Nephron progenitor cell (in vitro differentiated cells): ENCODE results near the gene RNF123.
A peak's percentile ranks its signal among the peaks of the same experiment; 100 is the strongest.

ENCODE experiments used
- DNase-seq: peaks from one replicate; pipeline ENCODE4 v3.0.0; 2021
- H3K27ac Mint-ChIP-seq: 2 replicates; pipeline ENCODE4 v1.8.0; 2021; ENCODE audit warnings: mild to moderate bottlenecking, moderate library complexity, mixed read lengths
- H3K27me3 Mint-ChIP-seq: 2 replicates; pipeline ENCODE4 v1.8.0; 2021; ENCODE audit warnings: mild to moderate bottlenecking, low read depth, mixed read lengths; ENCODE audit not compliant: poor library complexity
- H3K36me3 Mint-ChIP-seq: 2 replicates; pipeline ENCODE4 v1.8.0; 2021; ENCODE audit warnings: low read depth, mixed read lengths
- H3K4me1 Mint-ChIP-seq: 2 replicates; pipeline ENCODE4 v1.8.0; 2021; ENCODE audit warnings: mixed read lengths
- H3K4me3 Mint-ChIP-seq: 2 replicates; pipeline ENCODE4 v1.8.0; 2021; ENCODE audit warnings: mild to moderate bottlenecking, moderate library complexity, mixed read lengths
- H3K9me3 Mint-ChIP-seq: 2 replicates; pipeline ENCODE4 v1.8.0; 2021; ENCODE audit warnings: mild to moderate bottlenecking, moderate library complexity, mixed read lengths
- CTCF ChIP-seq: fragments of 200-600 bp; sonication (generic); IDR thresholded peaks from 2 replicates; pipeline ENCODE4 v1.5.0; 2021; ENCODE audit warnings: antibody characterized with exemption

The RNF123 gene

GRCh38 chr3:49689046-49689907, at the start of gene RNF123, which contains the start of gene MST1:
RNF123 (plus strand) TSS chr3:49689557; CDS start chr3:49691166, 1,609 bp downstream.
MST1 (minus strand) TSS chr3:49689474; CDS start chr3:49688691, 783 bp downstream.
- H3K36me3 Mint-ChIP-seq: peaks cover 10% of the 10 kb centered on the region
- peaks cover 43% of the 10 kb centered on the region for H3K4me1 Mint-ChIP-seq
- H3K27me3 Mint-ChIP-seq: peaks cover 5% of the 10 kb centered on the region
- TF ChIP-seq CTCF: no peak
- H3K27ac Mint-ChIP-seq: peak within 1 kb of the TSS; percentile 96
- peak within 1 kb of the TSS; percentile 94 for H3K4me3 Mint-ChIP-seq
- no peaks in the 10 kb centered on the region for H3K9me3 Mint-ChIP-seq
- peak; percentile 97 for DNase-seq

DNA sequence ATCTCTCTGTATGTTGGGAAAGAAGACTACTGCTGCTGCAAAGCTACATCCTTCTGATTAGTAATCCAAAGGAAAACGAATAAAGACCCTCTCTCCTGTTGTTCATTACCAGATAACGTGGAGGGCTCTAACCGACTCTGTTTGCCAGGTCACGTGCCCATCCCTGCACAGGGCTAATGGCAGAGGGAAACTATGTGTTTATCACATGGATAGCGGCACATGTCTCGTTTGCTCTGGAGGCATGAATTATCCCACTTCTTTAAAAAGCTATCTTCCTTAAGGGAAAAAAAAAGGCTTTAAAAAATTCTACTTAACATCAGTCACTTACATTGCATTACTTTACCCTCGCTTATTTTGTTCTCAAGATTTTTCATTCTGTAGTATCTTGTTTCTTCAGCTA, 48.1 kb upstream of the RNF123 start:
- Mint-ChIP-seq H3K4me1 (no peaks in the 10 kb centered on the region), H3K36me3 (no peaks in the 10 kb centered on the region), H3K9me3 (no peaks in the 10 kb centered on the region), H3K4me3 (no peak overlapping the region), H3K27ac (no peak overlapping the region), H3K27me3 (peaks cover 17% of the 10 kb centered on the region)
- DNase-seq: no peak
- no peak for TF ChIP-seq CTCF

- no peak overlapping the region for H3K4me3 Mint-ChIP-seq
- H3K27me3 Mint-ChIP-seq: peaks cover 12% of the 10 kb centered on the region
- H3K4me1 Mint-ChIP-seq: no peaks in the 10 kb centered on the region
- H3K9me3 Mint-ChIP-seq: no peaks in the 10 kb centered on the region
- DNase-seq: no peak
- H3K36me3 Mint-ChIP-seq: no peaks in the 10 kb centered on the region
- no peak overlapping the region for H3K27ac Mint-ChIP-seq
- no peak for TF ChIP-seq CTCF
These were observed 47.2 kb upstream of the RNF123 start for GRCh38 chr3:49641921-49642707.

DNA sequence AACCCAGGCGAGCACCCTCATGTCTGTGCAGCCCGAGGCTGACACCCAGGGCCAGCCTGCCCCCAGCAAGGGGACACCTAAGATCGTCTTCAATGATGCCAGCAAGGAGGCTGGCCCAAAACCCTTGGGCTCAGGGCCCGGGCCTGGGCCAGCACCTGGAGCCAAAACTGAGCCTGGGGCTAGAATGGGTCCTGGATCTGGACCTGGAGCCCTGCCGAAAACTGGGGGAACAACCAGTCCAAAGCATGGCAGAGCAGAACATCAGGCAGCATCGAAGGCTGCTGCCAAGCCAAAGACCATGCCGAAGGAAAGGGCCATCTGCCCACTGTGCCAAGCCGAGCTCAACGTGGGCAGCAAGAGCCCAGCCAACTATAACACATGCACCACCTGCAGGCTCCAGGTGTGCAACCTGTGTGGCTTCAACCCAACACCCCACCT, 46.6 kb upstream of the RNF123 start:
- H3K27ac Mint-ChIP-seq: no peak overlapping the region
- no peak overlapping the region for H3K4me3 Mint-ChIP-seq
- H3K27me3 Mint-ChIP-seq: peaks cover 11% of the 10 kb centered on the region
- no peak for DNase-seq
- H3K36me3 Mint-ChIP-seq: no peaks in the 10 kb centered on the region
- peaks cover 6% of the 10 kb centered on the region for H3K4me1 Mint-ChIP-seq
- H3K9me3 Mint-ChIP-seq: no peaks in the 10 kb centered on the region
- no peak for TF ChIP-seq CTCF

DNA sequence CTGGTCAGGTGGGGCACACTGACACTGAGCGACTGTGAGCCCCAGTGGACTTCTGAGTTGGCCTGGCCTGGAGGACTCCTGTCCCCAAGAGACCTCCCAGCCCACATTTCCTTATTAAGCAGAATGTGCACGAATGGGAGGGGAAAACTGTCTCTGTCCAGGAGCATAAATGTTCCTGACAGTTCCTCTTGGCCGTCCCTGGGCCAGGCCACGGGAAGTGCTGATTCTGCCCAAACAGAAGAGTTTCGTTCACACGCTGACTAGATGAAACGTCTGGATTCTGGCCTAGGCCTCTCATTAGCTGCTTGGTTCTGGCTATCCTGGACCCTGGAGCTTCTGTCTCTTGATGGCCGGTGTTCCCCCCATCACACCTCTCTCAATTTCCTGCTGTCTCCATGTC, 44.7 kb upstream of the RNF123 start:
- Mint-ChIP-seq H3K36me3 (no peaks in the 10 kb centered on the region), H3K27me3 (peaks cover 11% of the 10 kb centered on the region), H3K4me1 (peaks cover 20% of the 10 kb centered on the region), H3K9me3 (no peaks in the 10 kb centered on the region), H3K27ac (peak overlapping the region; percentile 80), H3K4me3 (no peak overlapping the region)
- no peak for TF ChIP-seq CTCF
- no peak for DNase-seq
